ENCODE results near the gene PTPRK. TPM values are rescaled to one million over a fixed set of nuclear protein-coding genes. Genes with fewer than 3 reads are reported as not detected.

The PTPRK gene
- total and polyA plus RNA-seq, 4 experiments from 2014 or later = 0.47 to 1.5 (median 0.61) TPM; not detected in 1

- Mint-ChIP-seq H3K36me3 (no peaks in the 10 kb centered on the region), H3K9me3 (peaks cover 0 to 2% (median 0%) of the 10 kb centered on the region in 8 donors), H3K27me3 (no peaks in the 10 kb centered on the region), H3K4me1 (peaks cover 38 to 73% (median 54%) of the 10 kb centered on the region in 4 donors), H3K4me3 (peak overlapping the region in 6 of 8 donors; percentile 7 to 36 (median 24)), H3K27ac (peak overlapping the region in 5 of 7 donors; percentile 42 to 77 (median 60))
- no peak overlapping the region for H3K27ac ChIP-seq (ENCODE audit: low read depth, low read length)
- CTCF ChIA-PET (ENCODE audit: partially characterized antibody) = interaction anchor here (3.4 kb wide), 1 partner anchor 98 kb away, joined by 17 read pairs; no protein-coding TSS in a partner anchor
- POLR2A ChIA-PET (ENCODE audit: partially characterized antibody) = interaction anchor here (4.7 to 6.4 kb wide), 2 partner anchors 17 to 34 kb away, joined by 18 to 55 read pairs; no protein-coding TSS in a partner anchor
- DNase-seq = no peak
- intact Hi-C loops (cut with micrococcal nuclease) = loop anchor here (5.0 kb wide), 1 partner anchor 51 kb away; the partner anchor contains the start of gene THEMIS
- peaks cover 66% of the 10 kb centered on the region for H3K4me1 ChIP-seq (ENCODE audit: insufficient read depth, low read length)
- H3K4me3 ChIP-seq (ENCODE audit: low read length in 2 of 2) = no peak overlapping the region
- H3K9me3 ChIP-seq (ENCODE audit: control insufficient read depth in 1 of 2, low read length in 2 of 2) = no peaks in the 10 kb centered on the region
- H3K27me3 ChIP-seq (ENCODE audit: insufficient read depth, low read length) = no peaks in the 10 kb centered on the region
- H3K36me3 ChIP-seq (ENCODE audit: insufficient read depth, low read length) = no peaks in the 10 kb centered on the region
These were observed 567.6 kb downstream of the PTPRK start for GRCh38 chr6:127952831-127953230.

- peaks cover 38 to 73% (median 55%) of the 10 kb centered on the region in 4 donors for H3K4me1 Mint-ChIP-seq
- peak overlapping the region in 1 of 2 donors; percentile 12 for H3K4me3 ChIP-seq (ENCODE audit: low read length in 2 of 2)
- H3K9me3 Mint-ChIP-seq = peaks cover 0 to 2% (median 0%) of the 10 kb centered on the region in 8 donors
- no peaks in the 10 kb centered on the region for H3K27me3 Mint-ChIP-seq
- H3K27ac ChIP-seq (ENCODE audit: low read depth, low read length) = peak overlapping the region; percentile 14
- intact Hi-C loops (cut with micrococcal nuclease) = loop anchor here (5.0 kb wide), 1 partner anchor 50 kb away; the partner anchor contains the start of gene THEMIS
- no peaks in the 10 kb centered on the region for H3K36me3 Mint-ChIP-seq
- no peaks in the 10 kb centered on the region for H3K27me3 ChIP-seq (ENCODE audit: insufficient read depth, low read length)
- H3K4me1 ChIP-seq (ENCODE audit: insufficient read depth, low read length) = peaks cover 66% of the 10 kb centered on the region
- DNase-seq = no peak
- CTCF ChIA-PET (ENCODE audit: partially characterized antibody) = interaction anchor here (2.3 to 3.4 kb wide), 2 partner anchors 18 to 97 kb away, joined by 7 to 17 read pairs; no protein-coding TSS in a partner anchor
- peak overlapping the region in 6 of 8 donors; percentile 75 to 88 (median 84) for H3K4me3 Mint-ChIP-seq
- H3K36me3 ChIP-seq (ENCODE audit: insufficient read depth, low read length) = no peaks in the 10 kb centered on the region
- POLR2A ChIA-PET (ENCODE audit: partially characterized antibody) = interaction anchor here (1.2 to 6.4 kb wide), 6 partner anchors 16 to 51 kb away, joined by 3 to 55 read pairs (median 12); partner anchors contain the start of gene THEMIS
- H3K9me3 ChIP-seq (ENCODE audit: control insufficient read depth in 1 of 2, low read length in 2 of 2) = no peaks in the 10 kb centered on the region
- peak overlapping the region in 6 of 7 donors; percentile 37 to 91 (median 86) for H3K27ac Mint-ChIP-seq
These were observed 568.2 kb downstream of the PTPRK start for GRCh38 chr6:127952176-127952575.

DNA sequence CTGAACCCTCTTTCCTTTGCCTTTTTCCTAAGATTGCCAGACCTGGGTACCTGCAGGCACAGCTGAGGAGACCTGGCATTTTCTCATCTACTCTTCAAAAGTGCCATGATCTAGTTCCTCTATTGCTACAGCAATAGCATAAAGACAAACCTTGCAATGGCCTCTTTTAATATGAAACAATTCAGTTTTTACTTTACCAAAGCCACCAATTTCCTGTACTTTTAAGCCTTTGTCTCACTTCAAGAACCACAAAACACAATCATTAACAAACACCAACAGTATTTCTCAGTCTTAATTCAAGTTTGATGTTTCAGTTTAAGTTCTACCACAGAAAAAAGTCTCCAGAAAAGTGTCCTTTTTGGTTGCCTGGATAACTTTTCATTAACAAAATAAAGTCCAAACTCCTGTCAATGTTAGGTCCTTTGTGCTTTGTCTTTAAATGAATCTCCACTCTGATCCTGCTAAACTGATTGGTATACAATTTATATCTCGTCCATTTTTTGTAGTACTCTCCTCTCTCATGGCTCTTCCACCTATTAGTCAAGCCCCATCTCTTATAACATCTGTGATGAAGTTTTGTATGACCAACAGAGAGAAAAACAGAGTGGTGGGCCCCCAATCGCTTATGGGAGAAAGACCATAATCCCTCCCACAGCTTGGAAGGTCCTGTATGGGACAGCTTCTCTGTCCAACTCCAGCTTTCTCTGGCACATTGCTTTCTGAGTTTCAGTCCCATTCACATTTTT, 569.1 kb downstream of the PTPRK start:
- Mint-ChIP-seq H3K27me3 (no peaks in the 10 kb centered on the region), H3K9me3 (peaks cover 0 to 4% (median 2%) of the 10 kb centered on the region in 8 donors), H3K36me3 (no peaks in the 10 kb centered on the region), H3K27ac (peak overlapping the region; percentile 83 to 91 (median 88)), H3K4me1 (peaks cover 38 to 69% (median 55%) of the 10 kb centered on the region in 4 donors), H3K4me3 (peak overlapping the region; percentile 69 to 88 (median 81))
- H3K27me3 ChIP-seq (ENCODE audit: insufficient read depth, low read length) = no peaks in the 10 kb centered on the region
- peaks cover 66% of the 10 kb centered on the region for H3K4me1 ChIP-seq (ENCODE audit: insufficient read depth, low read length)
- H3K4me3 ChIP-seq (ENCODE audit: low read length in 2 of 2) = peak overlapping the region; percentile 4 to 12
- H3K36me3 ChIP-seq (ENCODE audit: insufficient read depth, low read length) = no peaks in the 10 kb centered on the region
- CTCF ChIA-PET (ENCODE audit: partially characterized antibody) = interaction anchor here (1.3 to 3.4 kb wide), 4 partner anchors 13 to 96 kb away, joined by 4 to 17 read pairs (median 6); no protein-coding TSS in a partner anchor
- DNase-seq = peak in 4 of 5 donors; percentile 61 to 73 (median 66)
- H3K27ac ChIP-seq (ENCODE audit: low read depth, low read length) = peak overlapping the region; percentile 14
- POLR2A ChIA-PET (ENCODE audit: partially characterized antibody) = interaction anchor here (0.9 to 6.4 kb wide), 9 partner anchors 10 to 50 kb away, joined by 3 to 55 read pairs (median 5); partner anchors contain the start of gene THEMIS
- no peaks in the 10 kb centered on the region for H3K9me3 ChIP-seq (ENCODE audit: control insufficient read depth in 1 of 2, low read length in 2 of 2)
- intact Hi-C loops (cut with micrococcal nuclease) = loop anchor here (1.0 to 5.0 kb wide), 4 partner anchors 17 to 49 kb away; partner anchors contain the start of gene THEMIS

DNA sequence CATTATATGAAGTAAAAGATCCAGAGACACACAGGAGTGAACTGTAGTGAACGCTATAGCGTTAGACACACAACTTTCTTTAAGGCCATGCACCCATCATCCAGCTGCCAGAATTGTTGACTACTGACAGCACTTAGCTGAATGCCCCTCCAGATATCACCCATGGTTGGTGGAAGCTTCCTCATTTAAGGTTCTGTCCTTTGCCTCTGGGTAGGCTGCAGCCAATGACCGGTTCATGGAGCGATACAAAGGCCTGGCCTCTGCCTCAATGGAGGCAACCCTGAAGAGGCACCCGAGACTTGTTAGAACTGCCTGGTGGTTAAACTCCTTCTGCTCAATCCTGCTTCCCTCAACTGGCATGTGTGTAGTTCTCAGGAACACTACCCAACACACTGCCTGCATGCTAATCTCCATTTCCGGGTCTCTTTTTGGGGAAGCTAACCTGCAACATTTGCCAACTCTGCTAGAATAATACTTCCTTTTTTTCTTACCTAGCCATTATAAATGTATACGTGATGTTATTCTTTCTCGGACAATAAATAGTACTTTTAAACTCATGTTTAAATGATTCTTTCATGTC, 569.7 kb downstream of the PTPRK start:
- peak overlapping the region; percentile 14 for H3K27ac ChIP-seq (ENCODE audit: low read depth, low read length)
- peak overlapping the region; percentile 83 to 91 (median 88) for H3K27ac Mint-ChIP-seq
- peak overlapping the region; percentile 69 to 88 (median 81) for H3K4me3 Mint-ChIP-seq
- H3K36me3 ChIP-seq (ENCODE audit: insufficient read depth, low read length) = no peaks in the 10 kb centered on the region
- no peaks in the 10 kb centered on the region for H3K27me3 Mint-ChIP-seq
- ChIA-PET POLR2A (ENCODE audit: partially characterized antibody) (interaction anchor here (0.9 to 6.4 kb wide), 9 partner anchors 10 to 95 kb away, joined by 3 to 55 read pairs (median 5); partner anchors contain the start of gene THEMIS), CTCF (ENCODE audit: partially characterized antibody) (interaction anchor here (1.2 to 3.4 kb wide), 6 partner anchors 12 to 569 kb away, joined by 3 to 17 read pairs (median 6); no protein-coding TSS in a partner anchor)
- no peak for DNase-seq
- intact Hi-C loops (cut with micrococcal nuclease) = loop anchor here (1.0 to 5.0 kb wide), 4 partner anchors 16 to 48 kb away; partner anchors contain the start of gene THEMIS
- H3K4me1 ChIP-seq (ENCODE audit: insufficient read depth, low read length) = peaks cover 63% of the 10 kb centered on the region
- peaks cover 0 to 8% (median 3%) of the 10 kb centered on the region in 8 donors for H3K9me3 Mint-ChIP-seq
- H3K36me3 Mint-ChIP-seq = no peaks in the 10 kb centered on the region
- H3K9me3 ChIP-seq (ENCODE audit: control insufficient read depth in 1 of 2, low read length in 2 of 2) = no peaks in the 10 kb centered on the region
- H3K4me3 ChIP-seq (ENCODE audit: low read length in 2 of 2) = no peak overlapping the region
- H3K4me1 Mint-ChIP-seq = peaks cover 35 to 69% (median 54%) of the 10 kb centered on the region in 4 donors
- H3K27me3 ChIP-seq (ENCODE audit: insufficient read depth, low read length) = no peaks in the 10 kb centered on the region

- H3K4me1 ChIP-seq (ENCODE audit: insufficient read depth, low read length) = peaks cover 51% of the 10 kb centered on the region
- no peaks in the 10 kb centered on the region for H3K27me3 Mint-ChIP-seq
- no peaks in the 10 kb centered on the region for H3K27me3 ChIP-seq (ENCODE audit: insufficient read depth, low read length)
- ChIA-PET CTCF (ENCODE audit: partially characterized antibody) (interaction anchor here (0.6 to 3.4 kb wide), 6 partner anchors 11 to 570 kb away, joined by 3 to 17 read pairs (median 4); partner anchors contain the start of gene THEMIS), POLR2A (ENCODE audit: partially characterized antibody) (interaction anchor here (1.3 to 6.4 kb wide), 6 partner anchors 8 to 49 kb away, joined by 5 to 55 read pairs (median 18); partner anchors contain the start of gene THEMIS)
- H3K36me3 ChIP-seq (ENCODE audit: insufficient read depth, low read length) = no peaks in the 10 kb centered on the region
- no peak for DNase-seq
- H3K4me3 Mint-ChIP-seq = peak overlapping the region in 1 of 8 donors; percentile 7
- no peaks in the 10 kb centered on the region for H3K9me3 ChIP-seq (ENCODE audit: control insufficient read depth in 1 of 2, low read length in 2 of 2)
- no peaks in the 10 kb centered on the region for H3K36me3 Mint-ChIP-seq
- H3K4me1 Mint-ChIP-seq = peaks cover 31 to 56% (median 42%) of the 10 kb centered on the region in 4 donors
- no peak overlapping the region for H3K27ac ChIP-seq (ENCODE audit: low read depth, low read length)
- peaks cover 0 to 8% (median 3%) of the 10 kb centered on the region in 8 donors for H3K9me3 Mint-ChIP-seq
- H3K27ac Mint-ChIP-seq = peak overlapping the region in 1 of 7 donors; percentile 23
- H3K4me3 ChIP-seq (ENCODE audit: low read length in 2 of 2) = no peak overlapping the region
- intact Hi-C loops (cut with micrococcal nuclease) = no loop called here
These were observed 571.1 kb downstream of the PTPRK start for GRCh38 chr6:127949251-127949650.

- POLR2A ChIA-PET (ENCODE audit: partially characterized antibody) = interaction anchor here (1.5 kb wide), 1 partner anchor 26 kb away, joined by 3 read pairs; no protein-coding TSS in a partner anchor
- DNase-seq = no peak
- CTCF ChIA-PET (ENCODE audit: partially characterized antibody) = no interaction called here
- no peaks in the 10 kb centered on the region for H3K36me3 ChIP-seq (ENCODE audit: insufficient read depth, low read length)
- H3K9me3 ChIP-seq (ENCODE audit: control insufficient read depth in 1 of 2, low read length in 2 of 2) = no peaks in the 10 kb centered on the region
- H3K9me3 Mint-ChIP-seq = peaks cover 0 to 8% (median 3%) of the 10 kb centered on the region in 8 donors
- H3K4me3 ChIP-seq (ENCODE audit: low read length in 2 of 2) = no peak overlapping the region
- H3K4me3 Mint-ChIP-seq = no peak overlapping the region
- H3K27me3 ChIP-seq (ENCODE audit: insufficient read depth, low read length) = no peaks in the 10 kb centered on the region
- no peak overlapping the region for H3K27ac ChIP-seq (ENCODE audit: low read depth, low read length)
- intact Hi-C loops (cut with micrococcal nuclease) = no loop called here
- H3K36me3 Mint-ChIP-seq = no peaks in the 10 kb centered on the region
- peaks cover 19 to 31% (median 25%) of the 10 kb centered on the region in 4 donors for H3K4me1 Mint-ChIP-seq
- H3K27ac Mint-ChIP-seq = no peak overlapping the region
- no peaks in the 10 kb centered on the region for H3K27me3 Mint-ChIP-seq
- H3K4me1 ChIP-seq (ENCODE audit: insufficient read depth, low read length) = peaks cover 25% of the 10 kb centered on the region
These were observed 574.0 kb downstream of the PTPRK start for GRCh38 chr6:127946388-127946787.
